GM19438 (cell line): Measurements from ENCODE around the gene SH3D21.

Experiments
- ATAC-seq: cut with Tn5 transposase; IDR thresholded peaks from one replicate; pipeline ENCODE4 v1.9.1; 2021; ENCODE audit warnings: low read depth; ENCODE audit not compliant: unreplicated experiment

SH3D21 gene

DNA sequence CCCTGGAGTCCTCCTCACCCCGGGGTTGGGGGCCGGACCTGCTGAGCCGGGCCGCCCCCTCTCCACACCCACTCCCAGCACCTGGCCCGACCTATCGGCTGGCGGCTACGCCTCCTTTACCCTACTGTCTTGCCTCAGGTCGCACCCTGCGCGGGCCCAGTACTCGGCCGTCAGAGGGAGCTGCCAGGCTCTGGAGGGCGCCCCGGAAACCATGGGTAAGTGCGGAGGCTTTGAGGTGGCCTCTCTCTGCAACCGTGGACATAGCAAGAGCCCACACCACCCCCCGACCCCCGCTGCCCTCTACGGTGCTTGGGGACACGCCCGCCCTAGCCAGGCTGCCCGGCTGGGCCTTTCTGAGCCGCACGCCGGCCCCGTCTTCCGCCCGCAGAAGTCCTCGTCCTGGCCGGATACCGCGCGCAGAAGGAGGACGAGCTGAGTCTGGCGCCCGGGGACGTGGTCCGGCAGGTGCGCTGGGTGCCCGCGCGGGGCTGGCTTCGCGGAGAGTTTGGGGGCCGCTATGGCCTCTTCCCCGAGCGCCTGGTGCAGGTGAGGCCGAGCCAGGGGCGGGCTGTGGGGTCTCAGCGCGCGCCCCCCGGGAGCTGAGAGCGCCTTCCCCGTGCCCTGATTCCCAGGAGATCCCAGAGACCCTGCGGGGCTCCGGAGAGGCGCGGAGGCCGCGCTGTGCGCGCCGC, at the start of gene SH3D21:
Gene SH3D21, plus strand, starts transcription at position 159 of the 692 bp plus-strand sequence. Its CDS starts 53 bp downstream, at position 212.
- peak; percentile 28 for ATAC-seq

DNA sequence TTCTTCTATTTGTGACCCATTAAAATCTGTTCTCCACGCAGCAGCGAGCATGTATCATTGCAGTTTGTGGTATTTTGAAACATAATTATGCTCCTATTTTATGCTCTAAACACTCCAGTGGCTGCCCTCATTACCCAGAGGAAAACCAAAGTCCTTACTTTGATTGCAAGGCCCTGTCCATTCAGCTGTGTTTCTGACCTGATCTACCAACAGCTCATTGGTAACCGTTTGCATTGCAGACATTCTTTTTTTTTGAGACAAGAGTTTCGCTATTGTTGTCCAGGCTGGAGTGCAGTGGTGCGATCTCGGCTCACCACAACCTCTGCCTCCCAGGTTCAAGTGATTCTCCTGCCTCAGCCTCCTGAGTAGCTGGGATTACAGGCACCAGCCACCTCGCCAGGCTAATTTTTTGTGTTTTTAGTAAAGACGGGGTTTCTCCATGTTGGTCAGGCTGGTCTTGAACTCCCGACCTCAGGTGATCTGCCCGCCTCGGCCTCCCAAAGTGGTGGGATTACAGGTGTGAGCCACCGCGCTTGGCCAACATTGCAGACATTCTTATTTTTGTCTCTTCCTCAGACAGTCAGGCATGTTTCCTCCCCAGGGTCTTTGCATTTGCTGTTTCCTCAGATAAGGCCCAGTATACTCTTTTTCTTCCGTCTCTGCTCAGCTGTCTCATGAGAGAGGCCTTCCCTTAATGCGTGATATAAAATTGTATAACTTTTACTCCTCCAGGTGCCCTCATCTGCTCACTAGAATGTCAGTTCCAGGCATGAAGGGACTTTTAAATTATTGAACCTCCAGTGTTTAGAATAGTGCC, 49.4 kb upstream of the SH3D21 start:
- no peak for ATAC-seq

DNA sequence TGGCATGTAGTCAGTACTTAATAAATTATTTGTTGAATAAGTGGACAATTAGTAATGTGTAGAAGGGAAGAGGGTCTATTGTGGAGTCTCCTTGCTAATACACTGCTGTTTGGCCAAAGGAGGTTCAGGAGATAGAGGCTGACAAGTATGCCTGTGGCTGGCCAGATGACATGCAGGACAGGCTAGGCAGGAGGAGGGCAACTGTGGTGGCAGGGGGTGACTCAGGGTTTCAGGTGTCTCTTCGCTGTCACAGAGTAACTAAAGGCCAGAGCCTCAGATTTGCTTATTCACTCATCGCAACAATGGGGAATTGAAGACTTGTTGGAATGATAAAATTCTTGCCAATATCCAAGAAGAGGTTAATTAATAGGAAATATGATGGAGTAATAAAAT, 48.8 kb upstream of the SH3D21 start:
- ATAC-seq, result no peak

DNA sequence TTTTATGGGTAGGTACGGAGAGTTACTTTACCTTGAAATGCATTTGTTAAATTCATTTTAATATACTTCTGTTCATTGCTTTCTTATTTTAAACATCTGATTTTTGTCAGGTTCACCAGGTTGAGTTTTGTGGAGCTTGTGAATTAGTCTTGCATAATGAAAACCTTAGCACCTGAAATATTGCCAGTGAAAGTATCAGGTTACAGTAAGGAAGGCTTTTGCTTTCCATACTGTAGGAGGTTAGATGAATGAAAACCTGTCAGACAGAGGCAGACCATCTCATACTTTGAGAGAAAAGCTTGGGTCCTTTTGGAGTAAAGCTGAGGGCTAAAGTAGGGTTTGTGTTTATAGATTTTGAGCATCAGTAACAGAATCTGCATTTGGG, 47.2 kb upstream of the SH3D21 start:
- ATAC-seq, result no peak

DNA sequence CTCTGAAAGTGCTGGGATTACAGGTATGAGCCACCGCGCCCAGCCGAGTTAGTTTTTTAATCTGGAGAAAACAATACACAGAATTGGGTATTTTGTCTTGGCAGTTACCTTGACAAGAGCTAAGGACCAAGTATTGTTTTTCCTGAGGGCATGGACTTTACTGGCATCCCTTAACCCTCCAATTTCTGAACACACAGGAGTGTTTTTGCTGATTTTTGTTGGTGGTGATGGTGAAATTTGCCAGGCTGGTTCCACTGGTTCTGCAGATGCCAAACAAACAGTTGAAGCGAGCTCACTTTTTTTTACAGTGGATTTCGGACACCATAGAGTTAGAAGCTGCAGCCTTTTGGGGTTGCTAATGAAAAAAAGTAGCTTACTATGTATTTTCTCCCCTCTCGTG, 37.2 kb upstream of the SH3D21 start:
- no peak for ATAC-seq

DNA sequence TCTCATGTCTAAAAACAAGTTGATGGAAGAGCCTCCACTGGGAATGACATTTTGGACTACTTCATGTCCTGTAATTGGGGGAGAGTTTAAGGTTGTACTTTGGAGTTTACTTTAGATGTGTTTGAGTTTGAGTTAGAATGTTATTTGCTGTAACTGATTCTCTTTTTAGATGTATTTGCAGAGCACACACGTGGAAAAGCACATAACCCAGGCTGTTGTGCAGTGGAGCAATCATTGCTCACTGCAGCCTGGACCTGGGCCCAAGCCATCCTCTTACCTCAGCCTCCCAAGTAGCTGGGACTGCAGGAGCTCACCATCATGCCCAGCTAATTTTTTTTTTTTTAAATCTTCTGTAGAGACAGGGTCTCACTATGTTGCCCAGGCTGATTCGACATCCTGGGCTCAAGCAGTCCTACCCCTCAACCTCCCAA, 36.7 kb upstream of the SH3D21 start:
- ATAC-seq, result no peak

DNA sequence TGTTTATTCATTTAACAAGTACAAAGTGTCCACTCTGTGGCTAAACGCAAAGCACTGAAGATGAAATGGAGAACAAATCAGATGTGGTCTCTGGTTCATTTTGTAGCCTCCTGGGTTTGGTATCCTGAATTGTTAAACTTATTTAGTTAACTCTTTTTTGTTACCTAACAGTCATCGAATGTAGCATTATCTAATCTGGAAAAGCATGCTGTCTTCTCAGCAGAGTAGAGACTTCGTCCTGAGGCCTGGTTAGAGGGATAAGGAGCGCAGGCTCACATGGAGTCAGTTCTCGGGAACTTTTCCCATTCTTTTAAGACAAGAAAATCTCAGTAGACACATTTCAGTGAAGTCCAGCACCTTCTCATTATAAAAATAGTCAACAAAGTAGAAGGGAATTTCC, 33.1 kb upstream of the SH3D21 start:
- ATAC-seq, result no peak

DNA sequence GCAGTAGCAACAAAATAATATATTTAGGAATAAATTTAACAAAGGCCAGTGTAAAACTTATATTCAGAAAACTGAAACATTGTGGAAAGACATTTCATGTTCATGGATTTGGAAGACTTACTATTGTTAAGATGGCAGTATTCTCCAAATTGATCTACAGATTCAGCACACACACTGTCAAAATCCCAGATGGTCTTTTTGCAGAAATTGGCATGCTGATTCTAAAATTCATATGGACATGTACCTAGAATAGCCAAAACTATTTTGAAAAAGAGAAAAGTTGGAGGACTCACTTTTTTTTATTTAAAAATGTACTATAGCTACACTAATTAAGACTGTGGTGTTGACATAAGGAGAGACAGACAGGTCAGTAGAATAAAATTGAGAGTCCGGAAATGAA, 32.0 kb upstream of the SH3D21 start:
- no peak for ATAC-seq

DNA sequence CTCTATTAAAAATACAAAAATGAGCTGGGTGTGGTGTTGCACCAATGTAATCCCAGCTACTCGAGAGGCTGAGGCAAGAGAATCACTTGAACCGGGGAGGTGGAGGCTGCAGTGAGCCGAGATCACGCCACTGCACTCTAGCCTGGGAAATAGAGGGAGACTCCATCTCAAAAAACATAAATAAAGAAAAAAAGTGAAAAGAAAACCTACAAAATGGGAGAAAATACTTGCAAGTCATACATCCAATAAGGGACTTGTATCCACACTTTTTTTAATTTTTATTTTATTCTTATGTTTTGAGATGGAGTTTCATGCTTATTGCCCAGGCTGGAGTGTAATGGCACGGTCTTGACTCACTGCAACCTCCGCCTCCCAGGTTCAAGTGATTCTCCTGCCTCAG, 29.5 kb upstream of the SH3D21 start:
- no peak for ATAC-seq

DNA sequence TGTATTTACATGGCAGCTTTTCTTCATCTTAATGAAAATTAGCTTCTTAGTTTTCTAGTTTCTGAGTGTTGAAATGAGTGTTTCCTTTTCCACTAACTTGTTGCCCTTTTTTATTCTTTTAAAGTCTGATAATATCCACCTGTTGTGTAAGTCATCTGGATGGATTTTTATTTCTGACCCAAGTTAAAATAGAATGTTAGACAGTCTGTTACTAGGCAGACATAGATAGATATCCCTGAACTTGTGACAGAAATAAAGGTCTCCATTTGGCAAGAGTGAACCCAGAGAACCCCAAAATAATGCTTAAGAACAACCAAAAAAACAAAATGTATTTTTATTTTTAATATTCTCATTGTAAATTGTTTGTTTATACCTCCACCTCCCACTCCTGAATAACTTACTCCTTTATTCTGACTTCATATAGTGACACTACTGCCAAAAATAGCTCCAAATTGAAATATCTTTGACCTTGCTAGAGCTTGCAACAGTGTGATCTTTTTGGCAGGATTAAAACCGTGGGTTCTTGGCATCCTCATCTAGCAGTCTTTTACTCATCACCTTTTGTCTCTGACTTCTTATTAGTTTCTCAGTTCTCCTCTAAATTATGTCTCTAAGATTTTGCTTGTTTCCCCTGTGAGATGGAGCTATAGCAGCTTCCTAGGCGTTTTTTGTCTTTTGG, 26.9 kb upstream of the SH3D21 start:
- no peak for ATAC-seq

DNA sequence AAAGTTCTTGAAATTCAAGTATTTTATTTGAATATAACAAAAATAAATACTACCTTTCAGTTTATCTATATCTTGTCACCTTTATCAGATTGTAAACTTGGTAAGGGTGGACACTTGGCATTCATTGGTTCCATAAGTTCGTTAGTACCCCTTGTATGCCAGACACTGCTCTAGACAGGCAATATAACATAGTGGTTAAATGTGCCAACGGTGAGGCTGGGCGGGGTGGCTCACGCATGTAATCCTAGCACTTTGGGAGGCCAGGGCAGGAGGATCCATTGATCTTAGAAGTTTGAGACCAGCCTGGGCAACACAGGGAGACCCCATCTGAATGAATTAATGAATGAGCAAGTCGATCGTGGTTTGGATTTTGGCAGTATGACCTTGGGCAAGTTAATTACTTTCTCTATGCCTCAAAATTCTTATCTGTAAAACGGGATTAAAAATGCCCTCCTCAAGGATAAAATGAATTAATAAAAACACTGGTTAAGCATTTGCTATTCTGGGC, 26.3 kb upstream of the SH3D21 start:
- ATAC-seq, result no peak

DNA sequence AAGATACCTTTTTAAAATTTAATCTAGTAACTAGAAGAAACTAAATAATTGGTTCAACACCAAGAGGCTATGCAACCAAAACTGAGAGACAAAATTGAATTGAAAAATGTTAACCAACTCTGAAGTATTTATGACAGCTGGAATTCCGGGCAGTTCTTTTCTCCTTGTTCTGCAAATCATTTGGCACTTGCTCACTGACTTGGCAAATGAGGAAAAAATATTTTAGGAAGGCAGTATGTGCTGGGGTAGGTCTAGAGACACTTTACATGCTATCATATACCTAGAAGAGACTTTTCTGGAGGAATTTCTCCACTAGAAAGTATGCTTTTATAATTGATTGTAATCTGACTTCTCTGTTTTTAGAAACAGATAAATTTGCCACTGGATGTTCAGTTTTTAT, 22.1 kb upstream of the SH3D21 start:
- no peak for ATAC-seq

DNA sequence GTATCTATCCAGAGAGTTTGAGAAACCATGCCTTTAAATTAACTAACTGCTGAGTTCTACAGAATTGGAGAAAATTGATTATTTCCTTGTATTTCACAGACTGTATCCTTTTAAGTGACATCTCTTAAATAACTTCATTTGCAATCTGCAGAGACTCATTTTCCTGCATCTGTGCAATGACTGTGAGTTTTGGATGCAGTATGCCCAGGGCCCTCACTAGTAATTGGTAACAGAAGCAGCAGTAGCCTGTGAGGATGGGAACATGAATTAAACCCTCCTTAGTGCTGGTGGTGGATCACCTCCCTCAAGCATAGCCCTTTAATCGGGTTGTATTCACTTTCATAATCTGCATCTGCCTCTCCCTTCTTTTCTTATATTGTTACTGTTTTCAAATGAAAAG, 21.7 kb upstream of the SH3D21 start:
- ATAC-seq, result no peak

DNA sequence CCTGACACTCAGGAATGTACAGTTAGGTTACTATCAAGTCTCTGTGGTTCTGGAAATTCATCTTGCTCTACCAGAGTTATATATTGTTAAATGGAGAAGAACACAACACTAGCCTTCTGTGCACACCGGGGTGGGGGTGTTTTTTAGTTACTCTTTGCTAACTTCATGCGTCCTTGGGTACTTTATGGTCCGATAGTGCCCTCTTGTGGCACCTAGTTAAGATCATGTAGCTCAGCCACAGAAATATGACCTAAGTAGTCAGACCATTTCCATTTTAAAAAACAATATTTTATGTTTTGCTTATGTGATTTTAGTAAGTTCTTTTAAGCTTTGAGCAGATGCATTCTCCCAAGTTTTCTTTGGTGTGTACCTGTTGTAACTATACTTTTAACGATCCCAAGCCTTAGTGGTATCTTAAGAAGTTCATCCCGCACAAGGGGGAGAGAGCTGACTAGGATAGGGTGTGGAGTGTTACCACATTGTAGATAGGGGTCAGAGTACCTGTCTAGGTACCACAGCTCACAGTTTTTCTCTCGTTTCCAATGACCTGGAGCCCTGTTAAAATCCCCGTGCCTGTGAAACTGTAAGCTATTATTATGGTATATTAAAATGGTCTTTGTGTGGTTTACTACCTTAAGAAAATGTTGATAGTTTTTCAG, 20.6 kb upstream of the SH3D21 start:
- no peak for ATAC-seq

DNA sequence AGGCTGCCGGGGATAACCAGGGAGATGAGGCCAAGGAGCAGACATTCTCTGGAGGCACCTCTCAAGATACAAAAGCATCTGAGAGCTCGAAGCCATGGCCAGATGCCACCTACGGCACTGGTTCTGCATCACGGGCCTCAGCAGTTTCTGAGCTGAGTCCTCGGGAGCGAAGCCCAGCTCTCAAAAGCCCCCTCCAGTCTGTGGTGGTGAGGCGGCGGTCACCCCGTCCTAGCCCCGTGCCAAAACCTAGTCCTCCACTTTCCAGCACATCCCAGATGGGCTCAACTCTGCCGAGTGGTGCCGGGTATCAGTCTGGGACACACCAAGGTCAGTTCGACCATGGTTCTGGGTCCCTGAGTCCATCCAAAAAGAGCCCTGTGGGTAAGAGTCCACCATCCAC, 19.4 kb upstream of the SH3D21 start:
- ATAC-seq, result no peak

DNA sequence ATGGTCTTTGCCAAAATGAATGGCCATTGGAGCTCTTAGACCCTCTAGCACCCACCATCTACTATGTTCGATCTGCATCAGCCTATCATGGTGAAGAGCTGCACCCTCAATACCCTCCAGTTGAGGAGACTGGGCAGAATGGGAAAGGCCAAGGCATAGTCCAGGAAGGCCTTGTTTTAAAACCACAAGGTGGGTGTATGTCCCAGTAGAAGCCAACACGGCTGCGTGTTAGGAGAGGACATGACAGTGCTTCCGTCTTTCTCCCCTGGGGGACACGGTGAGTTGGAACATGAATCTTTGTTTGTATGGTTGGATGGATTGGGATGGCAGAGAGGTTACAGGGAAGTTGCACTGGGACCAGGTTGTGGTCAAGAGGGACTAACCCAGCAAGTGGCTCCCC, 18.6 kb upstream of the SH3D21 start:
- ATAC-seq, result no peak

DNA sequence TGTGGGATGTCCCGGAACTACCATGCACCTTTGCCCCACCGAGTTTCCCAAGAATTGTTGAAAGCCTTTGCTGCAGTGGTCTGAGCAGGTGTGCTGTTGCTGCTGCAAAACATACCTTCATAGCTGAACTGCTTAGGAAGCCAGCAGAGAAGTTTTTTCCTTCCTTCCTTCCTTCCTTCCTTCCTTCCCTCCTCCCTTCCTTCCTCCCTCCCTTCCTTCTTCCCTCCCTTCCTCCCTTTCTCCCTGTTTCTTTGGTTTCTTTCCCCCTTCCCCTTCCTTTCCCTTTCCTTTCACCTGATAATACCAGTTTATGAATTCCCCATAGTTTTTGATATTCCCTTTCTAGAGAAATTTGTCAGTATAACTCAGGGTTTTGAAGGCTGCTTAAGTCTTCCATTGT, 10.8 kb upstream of the SH3D21 start:
- no peak for ATAC-seq

DNA sequence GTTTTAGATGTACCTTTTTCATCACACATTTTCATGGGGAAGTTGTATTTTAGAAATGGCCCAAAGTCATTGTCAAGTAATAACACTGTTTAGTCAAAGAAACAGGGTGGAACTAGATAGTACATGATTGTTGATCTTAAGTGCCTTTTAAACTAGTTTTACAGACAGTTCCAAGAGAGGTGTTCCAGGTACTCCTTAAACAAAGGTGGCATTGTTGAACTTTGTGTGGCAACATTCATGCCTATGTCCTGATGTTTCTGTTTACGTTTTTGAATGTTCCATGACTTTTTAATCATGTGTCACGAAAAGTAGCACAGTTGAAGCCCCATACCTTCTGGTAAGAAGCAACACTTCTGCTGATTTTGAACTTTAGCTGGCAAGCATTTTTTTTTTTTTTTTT, 9.1 kb upstream of the SH3D21 start:
- ATAC-seq, result no peak

DNA sequence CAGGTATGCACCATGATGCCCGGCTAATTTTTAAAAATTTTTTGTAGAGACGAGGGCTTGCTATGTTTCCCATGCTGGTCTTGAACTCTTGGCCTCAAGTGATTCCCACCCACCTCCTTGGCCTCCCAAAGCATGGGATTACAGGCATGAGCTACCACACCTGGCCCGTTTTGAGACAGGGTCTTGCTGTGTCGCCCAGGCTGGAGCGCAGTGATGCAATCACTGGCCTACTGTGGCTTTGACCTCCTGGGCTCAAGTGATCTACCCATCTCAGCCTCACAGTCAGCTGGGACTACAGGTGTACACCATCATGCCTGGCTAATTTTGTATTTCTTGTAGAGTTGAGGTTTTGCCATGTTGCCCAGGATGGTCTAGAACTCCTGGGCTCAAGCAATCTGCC, 7.5 kb upstream of the SH3D21 start:
- ATAC-seq, result no peak

DNA sequence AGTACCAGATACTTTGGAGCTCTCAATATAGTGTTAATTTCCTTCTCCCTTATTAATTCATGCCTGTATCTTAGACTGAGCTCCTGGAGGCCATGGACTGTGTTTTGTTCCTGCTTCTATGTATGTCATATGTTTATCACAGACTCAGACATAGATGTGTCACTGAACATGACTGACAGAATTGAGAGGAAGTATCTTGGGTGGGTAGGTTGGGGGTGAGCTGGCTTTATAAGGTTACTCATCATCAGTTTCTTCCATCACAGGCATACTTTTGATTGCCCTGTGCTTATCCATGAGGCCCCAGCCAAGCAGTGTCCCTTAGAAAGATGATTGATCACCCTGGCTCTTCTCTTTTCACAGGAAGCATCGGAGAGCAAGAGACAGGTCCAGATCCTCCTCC, 5.6 kb upstream of the SH3D21 start:
- ATAC-seq, result no peak

DNA sequence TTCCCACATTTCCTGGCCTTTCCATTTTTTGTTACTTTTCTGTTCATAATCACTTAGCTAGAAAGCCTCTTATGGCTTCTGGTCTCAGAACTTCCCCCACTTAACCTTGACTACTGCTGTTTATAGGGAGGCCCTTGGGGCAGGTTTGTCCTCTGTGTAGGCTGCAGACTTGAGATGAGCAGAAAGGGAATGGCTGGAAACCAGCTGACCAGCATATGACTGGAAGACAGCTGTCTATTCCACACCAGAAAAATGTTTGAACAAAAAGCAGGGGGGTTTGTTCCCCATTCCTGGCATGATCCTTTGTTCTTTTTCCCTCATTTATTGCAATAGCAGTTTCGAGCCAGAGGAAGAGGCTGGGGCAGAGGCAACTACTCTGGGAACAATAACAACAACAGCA, 4.9 kb upstream of the SH3D21 start:
- ATAC-seq, result no peak
